ENCODE results near the gene CNN2. TPM values are rescaled to one million over a fixed set of nuclear protein-coding genes. Genes with fewer than 3 reads are reported as not detected.

The CNN2 gene
- total and polyA plus RNA-seq, 2 donors from 2014 or later: 64.1 to 131 TPM

DNA sequence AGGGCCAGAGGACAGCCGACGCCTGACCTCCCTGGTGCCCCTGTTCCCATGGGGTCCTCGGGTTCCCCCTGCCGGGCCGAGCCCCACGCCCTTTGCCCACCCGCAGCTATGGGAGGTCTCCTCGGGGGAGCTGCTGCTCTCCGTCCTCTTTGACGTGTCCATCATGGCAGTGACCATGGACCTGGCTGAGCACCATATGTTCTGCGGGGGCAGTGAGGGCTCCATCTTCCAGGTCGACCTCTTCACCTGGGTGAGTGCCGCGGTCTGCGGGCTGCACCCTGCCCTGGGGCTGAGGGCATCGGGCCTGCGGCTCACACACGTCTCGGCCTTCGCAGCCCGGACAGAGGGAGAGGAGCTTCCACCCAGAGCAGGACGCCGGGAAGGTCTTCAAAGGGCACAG lies 35.7 kb upstream of the CNN2 start:
- Histone ChIP-seq H3K9me3 (ENCODE audit: control insufficient read depth in 2 of 3, insufficient read depth in 1 of 3, low read length in 3 of 3) (no peaks in the 10 kb centered on the region), H3K4me1 (ENCODE audit: control insufficient read depth in 2 of 3, insufficient read depth in 2 of 3, low read depth in 1 of 3, low read length in 3 of 3) (peaks cover 0 to 8% (median 7%) of the 10 kb centered on the region in 3 donors), H3K4me3 (ENCODE audit: low read length in 3 of 3) (no peak overlapping the region), H3K27ac (ENCODE audit: low read depth in 2 of 2, low read length in 2 of 2) (no peak overlapping the region), H3K36me3 (ENCODE audit: control insufficient read depth in 2 of 3, insufficient read depth in 3 of 3, low read length in 3 of 3) (peaks cover 0 to 11% (median 0%) of the 10 kb centered on the region in 3 donors), H3K9ac (ENCODE audit: low read length in 3 of 3) (no peak overlapping the region), H3K27me3 (ENCODE audit: control insufficient read depth, insufficient read depth, low read length) (no peaks in the 10 kb centered on the region)
- intact Hi-C loops (cut with DNase I): no loop called here
- DNase-seq (no peak), FAIRE-seq (no peak)
- TF ChIP-seq, protein P1, sequence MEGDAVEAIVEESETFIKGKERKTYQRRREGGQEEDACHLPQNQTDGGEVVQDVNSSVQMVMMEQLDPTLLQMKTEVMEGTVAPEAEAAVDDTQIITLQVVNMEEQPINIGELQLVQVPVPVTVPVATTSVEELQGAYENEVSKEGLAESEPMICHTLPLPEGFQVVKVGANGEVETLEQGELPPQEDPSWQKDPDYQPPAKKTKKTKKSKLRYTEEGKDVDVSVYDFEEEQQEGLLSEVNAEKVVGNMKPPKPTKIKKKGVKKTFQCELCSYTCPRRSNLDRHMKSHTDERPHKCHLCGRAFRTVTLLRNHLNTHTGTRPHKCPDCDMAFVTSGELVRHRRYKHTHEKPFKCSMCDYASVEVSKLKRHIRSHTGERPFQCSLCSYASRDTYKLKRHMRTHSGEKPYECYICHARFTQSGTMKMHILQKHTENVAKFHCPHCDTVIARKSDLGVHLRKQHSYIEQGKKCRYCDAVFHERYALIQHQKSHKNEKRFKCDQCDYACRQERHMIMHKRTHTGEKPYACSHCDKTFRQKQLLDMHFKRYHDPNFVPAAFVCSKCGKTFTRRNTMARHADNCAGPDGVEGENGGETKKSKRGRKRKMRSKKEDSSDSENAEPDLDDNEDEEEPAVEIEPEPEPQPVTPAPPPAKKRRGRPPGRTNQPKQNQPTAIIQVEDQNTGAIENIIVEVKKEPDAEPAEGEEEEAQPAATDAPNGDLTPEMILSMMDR (IDR thresholded peaks at IDR 0.05; ENCODE audit: borderline replicate concordance, extremely low read depth, insufficient read depth): no peak

DNA sequence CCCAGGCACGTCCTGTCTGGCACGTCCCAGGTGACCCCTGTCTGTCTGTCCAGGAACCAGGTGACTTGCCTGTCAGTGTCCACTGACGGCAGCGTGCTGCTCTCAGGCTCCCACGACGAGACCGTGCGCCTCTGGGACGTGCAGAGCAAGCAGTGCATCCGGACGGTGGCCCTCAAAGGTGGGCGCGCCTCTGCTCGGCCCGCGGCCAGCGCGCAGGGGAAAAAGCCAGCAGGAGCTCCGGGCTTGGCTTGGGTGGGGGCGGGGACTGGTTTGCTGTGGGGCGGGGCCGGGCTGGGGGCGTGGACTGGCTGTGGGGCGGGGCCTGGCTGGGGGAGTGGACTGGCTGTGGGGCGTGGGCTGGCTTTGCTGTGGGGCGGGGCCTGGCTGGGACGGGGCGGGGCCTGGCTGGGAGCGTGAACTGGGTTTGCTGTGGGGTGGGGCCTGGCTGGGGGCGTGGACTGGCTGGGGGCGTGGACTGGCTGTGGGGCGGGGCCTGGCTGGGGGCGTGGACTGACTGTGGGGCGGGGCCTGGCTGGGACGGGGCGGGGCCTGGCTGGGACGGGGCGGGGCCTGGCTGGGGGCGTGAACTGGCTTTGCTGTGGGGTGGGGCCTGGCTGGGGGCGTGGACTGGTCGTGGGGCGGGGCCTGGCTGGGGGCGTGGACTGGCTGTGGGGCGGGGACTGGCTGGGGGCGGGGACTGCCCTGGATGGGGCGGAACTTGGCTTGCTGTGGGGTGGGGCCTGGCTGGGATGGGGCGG lies 35.1 kb upstream of the CNN2 start:
- no peak for FAIRE-seq
- H3K9me3 ChIP-seq (ENCODE audit: control insufficient read depth in 2 of 3, insufficient read depth in 1 of 3, low read length in 3 of 3): no peaks in the 10 kb centered on the region
- DNase-seq: peak in 2 of 5 donors; percentile 29 to 83
- intact Hi-C loops (cut with DNase I): no loop called here
- no peak overlapping the region for H3K4me3 ChIP-seq (ENCODE audit: low read length in 3 of 3)
- peaks cover 0 to 11% (median 0%) of the 10 kb centered on the region in 3 donors for H3K36me3 ChIP-seq (ENCODE audit: control insufficient read depth in 2 of 3, insufficient read depth in 3 of 3, low read length in 3 of 3)
- H3K4me1 ChIP-seq (ENCODE audit: control insufficient read depth in 2 of 3, insufficient read depth in 2 of 3, low read depth in 1 of 3, low read length in 3 of 3): peaks cover 0 to 14% (median 14%) of the 10 kb centered on the region in 3 donors
- no peak overlapping the region for H3K9ac ChIP-seq (ENCODE audit: low read length in 3 of 3)
- TF ChIP-seq, protein P1 (IDR thresholded peaks at IDR 0.05; ENCODE audit: borderline replicate concordance, extremely low read depth, insufficient read depth): no peak
- no peak overlapping the region for H3K27ac ChIP-seq (ENCODE audit: low read depth in 2 of 2, low read length in 2 of 2)
- peaks cover 2% of the 10 kb centered on the region for H3K27me3 ChIP-seq (ENCODE audit: control insufficient read depth, insufficient read depth, low read length)

DNA sequence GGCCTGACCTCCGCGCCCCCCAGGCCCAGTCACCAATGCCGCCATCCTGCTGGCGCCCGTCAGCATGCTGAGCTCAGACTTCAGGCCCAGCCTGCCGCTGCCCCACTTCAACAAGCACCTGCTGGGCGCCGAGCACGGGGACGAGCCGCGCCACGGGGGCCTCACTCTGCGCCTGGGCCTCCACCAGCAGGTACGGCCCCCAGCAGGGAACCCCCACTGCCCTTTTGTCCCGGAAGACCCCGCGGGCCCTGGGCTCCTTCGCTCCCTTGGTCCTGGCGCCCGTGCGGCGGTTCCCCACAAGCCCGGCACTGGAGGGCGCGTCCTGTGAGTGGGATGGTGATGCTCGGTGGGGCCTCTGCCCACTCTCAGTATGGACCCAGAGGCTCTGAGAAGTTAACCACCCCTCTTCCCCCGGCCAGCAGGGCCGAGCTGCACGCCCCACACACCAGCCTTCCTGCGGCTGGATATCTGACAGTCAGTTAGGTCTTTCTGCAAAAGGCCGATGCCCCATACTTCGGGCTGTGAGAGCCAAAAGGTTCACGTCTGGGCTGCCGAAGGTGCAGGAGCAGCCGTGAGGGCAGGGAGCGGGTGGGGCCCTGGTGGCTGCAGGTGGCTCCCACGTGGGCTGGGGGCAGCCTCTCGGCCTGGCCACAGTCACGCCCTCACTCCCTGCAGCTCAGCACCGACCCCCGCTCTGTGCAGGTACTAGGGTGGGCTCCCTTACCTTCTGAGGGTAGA lies 34.3 kb upstream of the CNN2 start:
- peak overlapping the region in 1 of 2 donors; percentile 87 for H3K27ac ChIP-seq (ENCODE audit: low read depth in 2 of 2, low read length in 2 of 2)
- H3K9ac ChIP-seq (ENCODE audit: low read length in 3 of 3): no peak overlapping the region
- peaks cover 2% of the 10 kb centered on the region for H3K27me3 ChIP-seq (ENCODE audit: control insufficient read depth, insufficient read depth, low read length)
- H3K36me3 ChIP-seq (ENCODE audit: control insufficient read depth in 2 of 3, insufficient read depth in 3 of 3, low read length in 3 of 3): peaks cover 0 to 6% (median 0%) of the 10 kb centered on the region in 3 donors
- intact Hi-C loops (cut with DNase I): no loop called here
- TF ChIP-seq, protein P1 (IDR thresholded peaks at IDR 0.05; ENCODE audit: borderline replicate concordance, extremely low read depth, insufficient read depth): no peak
- peaks cover 0 to 15% (median 14%) of the 10 kb centered on the region in 3 donors for H3K4me1 ChIP-seq (ENCODE audit: control insufficient read depth in 2 of 3, insufficient read depth in 2 of 3, low read depth in 1 of 3, low read length in 3 of 3)
- DNase-seq (no peak), FAIRE-seq (no peak)
- no peaks in the 10 kb centered on the region for H3K9me3 ChIP-seq (ENCODE audit: control insufficient read depth in 2 of 3, insufficient read depth in 1 of 3, low read length in 3 of 3)
- no peak overlapping the region for H3K4me3 ChIP-seq (ENCODE audit: low read length in 3 of 3)

Measured in kidney (tissue), 14 donors.